Measurements from ENCODE around the gene TRIO. TPM values are rescaled to one million over a fixed set of nuclear protein-coding genes. Genes with fewer than 3 reads are reported as not detected.

The TRIO gene
- total and polyA plus RNA-seq, 7 donors: 18.5 to 77.5 (median 35.0) TPM

GRCh38 chr5:14421851-14422250, 278.7 kb downstream of the TRIO start:
- Histone ChIP-seq H3K27ac (no peak overlapping the region), H3K9me3 (no peaks in the 10 kb centered on the region), H3K27me3 (ENCODE audit: insufficient read depth in 3 of 3, low read length in 2 of 3) (no peaks in the 10 kb centered on the region), H3K36me3 (ENCODE audit: insufficient read depth in 1 of 2, low read depth in 1 of 2) (peaks cover 3 to 75% of the 10 kb centered on the region in 2 donors), H3K4me1 (no peaks in the 10 kb centered on the region), H3K4me3 (no peak overlapping the region)
- DNase-seq (no peak), ATAC-seq (no peak)
- intact Hi-C loops (cut with DNase I): no loop called here
- 73 to 90% (median 76%) methylated on average over 6 to 8 of the region's 8 CpGs for WGBS, 3 donors
- TF ChIP-seq, protein P1, sequence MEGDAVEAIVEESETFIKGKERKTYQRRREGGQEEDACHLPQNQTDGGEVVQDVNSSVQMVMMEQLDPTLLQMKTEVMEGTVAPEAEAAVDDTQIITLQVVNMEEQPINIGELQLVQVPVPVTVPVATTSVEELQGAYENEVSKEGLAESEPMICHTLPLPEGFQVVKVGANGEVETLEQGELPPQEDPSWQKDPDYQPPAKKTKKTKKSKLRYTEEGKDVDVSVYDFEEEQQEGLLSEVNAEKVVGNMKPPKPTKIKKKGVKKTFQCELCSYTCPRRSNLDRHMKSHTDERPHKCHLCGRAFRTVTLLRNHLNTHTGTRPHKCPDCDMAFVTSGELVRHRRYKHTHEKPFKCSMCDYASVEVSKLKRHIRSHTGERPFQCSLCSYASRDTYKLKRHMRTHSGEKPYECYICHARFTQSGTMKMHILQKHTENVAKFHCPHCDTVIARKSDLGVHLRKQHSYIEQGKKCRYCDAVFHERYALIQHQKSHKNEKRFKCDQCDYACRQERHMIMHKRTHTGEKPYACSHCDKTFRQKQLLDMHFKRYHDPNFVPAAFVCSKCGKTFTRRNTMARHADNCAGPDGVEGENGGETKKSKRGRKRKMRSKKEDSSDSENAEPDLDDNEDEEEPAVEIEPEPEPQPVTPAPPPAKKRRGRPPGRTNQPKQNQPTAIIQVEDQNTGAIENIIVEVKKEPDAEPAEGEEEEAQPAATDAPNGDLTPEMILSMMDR (IDR thresholded peaks at IDR 0.05): no peak

DNA sequence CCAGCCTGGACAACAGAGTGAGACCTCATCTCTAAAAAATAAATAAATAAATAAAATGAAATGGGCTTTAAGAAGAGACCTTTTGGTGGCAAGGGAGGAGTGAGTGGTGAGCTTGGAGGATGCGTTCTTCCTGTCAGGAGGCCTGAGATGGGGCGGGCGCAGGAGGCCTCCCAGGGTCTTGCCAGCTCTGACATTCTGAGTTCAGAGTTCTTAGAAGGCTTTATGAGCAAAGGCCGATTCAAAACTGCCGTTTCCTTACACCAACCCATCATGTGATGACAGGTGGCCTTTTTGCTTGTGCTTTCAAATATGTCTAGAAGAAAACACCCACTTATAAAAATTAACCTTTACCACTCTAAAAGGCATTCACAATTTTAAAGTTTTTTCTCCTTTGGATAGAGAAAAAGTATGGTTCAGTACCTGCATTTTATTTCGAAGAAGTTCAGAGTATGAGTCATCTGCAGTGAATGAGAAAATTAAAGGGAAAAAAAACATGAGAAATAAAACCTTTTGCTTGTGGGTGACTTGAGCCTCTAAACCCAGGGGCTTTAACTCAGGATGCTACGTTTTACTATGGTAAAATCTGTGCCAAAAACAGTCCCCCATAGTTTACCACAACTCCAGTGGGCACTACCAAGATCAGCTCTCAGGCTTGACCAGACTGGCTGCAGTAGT, 281.0 kb downstream of the TRIO start:
- WGBS, 3 donors: 75 to 81% (median 77%) methylated on average over 7 of the region's 7 CpGs
- Histone ChIP-seq H3K4me1 (peaks cover 13% of the 10 kb centered on the region), H3K4me3 (no peak overlapping the region), H3K27ac (no peak overlapping the region), H3K9me3 (no peaks in the 10 kb centered on the region), H3K27me3 (ENCODE audit: insufficient read depth in 3 of 3, low read length in 2 of 3) (no peaks in the 10 kb centered on the region), H3K36me3 (ENCODE audit: insufficient read depth in 1 of 2, low read depth in 1 of 2) (peaks cover 3 to 73% of the 10 kb centered on the region in 2 donors)
- TF ChIP-seq, protein P1 (IDR thresholded peaks at IDR 0.05): no peak
- DNase-seq (no peak), ATAC-seq (no peak)
- intact Hi-C loops (cut with DNase I): no loop called here

DNA sequence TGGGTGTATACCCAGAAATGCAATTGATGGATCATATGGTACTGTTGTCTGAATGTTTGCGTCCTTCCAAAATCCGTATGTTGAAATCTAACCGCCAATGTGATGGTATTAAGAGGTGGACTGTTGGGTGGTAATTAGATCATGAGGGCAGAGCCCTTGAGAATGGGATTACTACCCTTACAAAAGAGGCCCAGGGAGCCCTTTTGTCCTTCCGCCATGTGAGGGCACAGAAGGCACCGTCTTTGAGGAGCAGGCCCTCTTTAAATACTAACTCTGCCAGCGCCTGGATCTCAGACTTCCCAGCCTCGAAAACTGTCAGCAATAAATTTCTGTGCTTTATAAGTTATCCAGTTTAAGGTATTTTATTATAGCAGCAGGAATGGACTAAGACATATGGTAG, 282.4 kb downstream of the TRIO start:
- Histone ChIP-seq H3K4me3 (no peak overlapping the region), H3K36me3 (ENCODE audit: insufficient read depth in 1 of 2, low read depth in 1 of 2) (peaks cover 3 to 59% of the 10 kb centered on the region in 2 donors), H3K27me3 (ENCODE audit: insufficient read depth in 3 of 3, low read length in 2 of 3) (no peaks in the 10 kb centered on the region), H3K27ac (no peak overlapping the region), H3K4me1 (peaks cover 13% of the 10 kb centered on the region), H3K9me3 (no peaks in the 10 kb centered on the region)
- TF ChIP-seq, protein P1 (IDR thresholded peaks at IDR 0.05): no peak
- 95 to 97% (median 96%) methylated on average over 7 of the region's 7 CpGs for WGBS, 3 donors
- ATAC-seq (no peak), DNase-seq (no peak)
- intact Hi-C loops (cut with DNase I): no loop called here

DNA sequence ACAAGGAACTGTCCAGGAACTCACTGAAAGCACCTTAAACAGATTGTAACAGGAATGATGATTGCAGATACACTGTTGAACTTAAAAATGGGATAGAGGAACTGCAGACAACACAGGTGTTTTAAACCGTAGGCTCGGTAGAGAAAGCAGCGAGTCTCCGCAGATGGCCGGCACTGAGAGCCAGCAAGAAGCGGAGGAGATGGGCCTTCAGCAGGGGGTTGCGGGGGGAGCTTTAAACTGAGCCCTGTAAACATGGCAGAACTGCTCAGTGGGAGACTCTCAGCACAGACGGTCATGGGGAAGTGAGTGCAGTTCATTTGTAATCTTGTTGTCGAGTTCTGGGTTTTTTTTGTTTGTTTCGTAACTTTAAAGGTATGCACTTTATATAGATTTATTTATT, 283.4 kb downstream of the TRIO start:
- no peaks in the 10 kb centered on the region for H3K27me3 ChIP-seq (ENCODE audit: insufficient read depth in 3 of 3, low read length in 2 of 3)
- TF ChIP-seq, protein P1 (IDR thresholded peaks at IDR 0.05): no peak
- intact Hi-C loops (cut with DNase I): no loop called here
- ATAC-seq (no peak), DNase-seq (no peak)
- H3K4me1 ChIP-seq: peaks cover 13% of the 10 kb centered on the region
- peaks cover 0 to 53% of the 10 kb centered on the region in 2 donors for H3K36me3 ChIP-seq (ENCODE audit: insufficient read depth in 1 of 2, low read depth in 1 of 2)
- no peak overlapping the region for H3K27ac ChIP-seq
- no peak overlapping the region for H3K4me3 ChIP-seq
- no peaks in the 10 kb centered on the region for H3K9me3 ChIP-seq
- WGBS, 3 donors: 92 to 94% (median 94%) methylated on average over 10 of the region's 10 CpGs

Data from psoas muscle (tissue), 8 donors.